RPMI7951 (cell line): Measurements from ENCODE around the gene TRAPPC5. TPM values are rescaled to one million over a fixed set of nuclear protein-coding genes. Genes with fewer than 3 reads are reported as not detected.
A peak's percentile ranks its signal among the peaks of the same experiment; 100 is the strongest.
"Not testable (repeated sequence)": the region's sequence is repeated elsewhere in the genome, so short reads cannot be mapped to it uniquely, and the experiment has no call there.

Source experiments
- DNase-seq: peaks from one replicate; pipeline ENCODE4 v3.0.0-alpha.2; 2012; ENCODE audit warnings: low read depth
- total RNA-seq: library from RNA; depleted of rRNA; stranded (reverse); fragments of >200 nt; shearing (Covaris generic); gene quantifications from 2 replicates; pipeline ENCODE4 v1.2.3, GENCODE V29; 2014; rRNA removed

Gene TRAPPC5
- 52.6 and 61.5 TPM in 2 replicates for total RNA-seq

- peak; percentile 66 for DNase-seq
These were observed at the start of gene TRAPPC5 for GRCh38 chr19:7680606-7681339. TSS of gene TRAPPC5 (plus strand) at chr19:7680833. CDS start at chr19:7682254, 1,421 bp downstream.

- DNase-seq, result no peak
These were observed 49.1 kb upstream of the TRAPPC5 start for GRCh38 chr19:7631577-7631976.

- DNase-seq, result no peak
These were observed 48.1 kb upstream of the TRAPPC5 start for GRCh38 chr19:7632340-7633203.

- no peak for DNase-seq
These were observed 46.9 kb upstream of the TRAPPC5 start, which contains the start of gene PCP2 for GRCh38 chr19:7633698-7634097. TSS of gene PCP2 (minus strand) at chr19:7633719. CDS start at chr19:7633457, 262 bp downstream.

GRCh38 chr19:7635670-7636069 lies 45.0 kb upstream of the TRAPPC5 start:
- DNase-seq, result no peak

- DNase-seq, result no peak
These were observed 44.3 kb upstream of the TRAPPC5 start for GRCh38 chr19:7636317-7636690.

GRCh38 chr19:7636691-7637373 lies 43.8 kb upstream of the TRAPPC5 start, which contains the start of gene STXBP2:
TSS of gene STXBP2 (plus strand) at chr19:7637110. CDS start at chr19:7637150, 40 bp downstream.
- DNase-seq, result no peak

GRCh38 chr19:7637374-7638256 lies 43.0 kb upstream of the TRAPPC5 start:
- no peak for DNase-seq

- DNase-seq, result no peak
These were observed 41.7 kb upstream of the TRAPPC5 start for GRCh38 chr19:7638802-7639465.

GRCh38 chr19:7639863-7640348 lies 40.7 kb upstream of the TRAPPC5 start:
- no peak for DNase-seq

- DNase-seq, result no peak
These were observed 39.8 kb upstream of the TRAPPC5 start for GRCh38 chr19:7640803-7641202.

GRCh38 chr19:7641290-7642276 lies 39.0 kb upstream of the TRAPPC5 start:
- DNase-seq, result no peak

GRCh38 chr19:7642295-7643030 lies 38.2 kb upstream of the TRAPPC5 start:
- DNase-seq, result no peak

- DNase-seq, result no peak
These were observed 37.6 kb upstream of the TRAPPC5 start for GRCh38 chr19:7643031-7643415.

- DNase-seq, result not testable (repeated sequence)
These were observed 36.7 kb upstream of the TRAPPC5 start for GRCh38 chr19:7643629-7644549.

- no peak for DNase-seq
These were observed 36.1 kb upstream of the TRAPPC5 start for GRCh38 chr19:7644550-7644877.

GRCh38 chr19:7645163-7645562 lies 35.5 kb upstream of the TRAPPC5 start:
- no peak for DNase-seq
